Retinal pigment epithelial cell (primary cell): ENCODE results near the gene TNFRSF14.

Experiments used
- DNase-seq: peaks from one replicate; pipeline ENCODE4 v3.0.0-alpha.2; 2010; ENCODE audit warnings: low read depth
- H3K4me3 ChIP-seq: 2 replicates; pipeline ENCODE4 v1.5.1; 2011; ENCODE audit warnings: mild to moderate bottlenecking, low read length, control low read depth, moderate library complexity
- CTCF ChIP-seq: conservative IDR thresholded peaks from 2 replicates; pipeline ENCODE4 v1.5.1; 2011; ENCODE audit warnings: low read depth, low read length, control low read depth, inconsistent platforms

Gene TNFRSF14

DNA sequence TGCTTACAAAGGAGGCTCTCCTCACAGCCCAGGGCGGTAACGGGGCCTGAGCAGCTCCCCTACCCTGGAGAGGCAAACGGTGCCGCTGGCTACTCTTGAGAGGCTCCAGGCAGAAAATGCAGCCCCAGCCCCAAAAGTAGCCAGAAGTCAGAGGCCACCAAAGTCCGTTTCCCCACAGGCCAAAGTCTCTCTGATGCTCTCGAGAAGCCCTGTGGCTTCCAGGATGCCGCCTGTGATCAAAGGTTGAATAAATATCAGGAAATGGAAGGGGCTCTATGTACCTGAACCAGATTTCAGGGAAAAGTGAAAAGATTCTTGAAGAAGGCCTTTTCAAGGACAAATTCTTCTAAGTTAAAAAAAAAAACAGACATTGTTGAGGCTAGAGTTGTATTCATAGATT, 33.9 kb upstream of the TNFRSF14 start:
- no peak overlapping the region for H3K4me3 ChIP-seq
- no peak for TF ChIP-seq CTCF
- DNase-seq = no peak

DNA sequence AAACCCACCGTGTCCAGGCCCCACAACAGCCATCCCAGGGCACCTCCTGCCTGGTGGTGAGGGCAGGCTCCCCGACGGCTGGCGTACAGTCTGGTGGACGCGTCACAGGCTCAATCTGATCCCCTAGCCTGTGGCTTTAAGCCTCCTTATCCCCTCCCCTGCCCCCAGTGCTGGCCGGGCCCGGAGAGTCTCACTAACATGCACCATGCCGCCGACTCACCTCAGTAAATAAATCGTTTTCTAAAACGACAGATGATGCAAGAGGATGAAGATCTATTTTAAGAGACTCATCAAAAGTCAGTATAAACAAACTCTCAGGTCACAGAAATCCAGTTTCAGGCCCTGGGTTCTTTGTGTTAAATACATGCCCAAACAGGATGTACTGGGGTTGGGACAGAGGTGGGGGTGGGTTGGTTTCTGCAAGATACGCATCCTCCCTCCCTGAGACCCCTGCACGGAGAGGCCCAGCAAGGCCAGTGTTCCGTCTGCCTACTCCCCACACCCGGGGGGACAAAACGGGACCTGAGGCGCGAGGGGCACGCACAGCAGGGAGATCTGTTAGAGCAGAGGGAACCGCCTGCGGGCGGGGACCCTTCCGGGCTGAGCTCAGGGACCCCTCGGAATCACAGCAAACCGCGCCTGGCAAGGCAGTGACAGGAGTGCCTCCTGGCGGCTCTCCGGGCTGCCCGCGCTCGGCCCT, 32.8 kb upstream of the TNFRSF14 start:
- no peak for TF ChIP-seq CTCF
- DNase-seq = no peak
- no peak overlapping the region for H3K4me3 ChIP-seq

GRCh38 chr1:2523891-2524609, 32.1 kb upstream of the TNFRSF14 start:
- DNase-seq = no peak
- TF ChIP-seq CTCF = no peak
- no peak overlapping the region for H3K4me3 ChIP-seq

DNA sequence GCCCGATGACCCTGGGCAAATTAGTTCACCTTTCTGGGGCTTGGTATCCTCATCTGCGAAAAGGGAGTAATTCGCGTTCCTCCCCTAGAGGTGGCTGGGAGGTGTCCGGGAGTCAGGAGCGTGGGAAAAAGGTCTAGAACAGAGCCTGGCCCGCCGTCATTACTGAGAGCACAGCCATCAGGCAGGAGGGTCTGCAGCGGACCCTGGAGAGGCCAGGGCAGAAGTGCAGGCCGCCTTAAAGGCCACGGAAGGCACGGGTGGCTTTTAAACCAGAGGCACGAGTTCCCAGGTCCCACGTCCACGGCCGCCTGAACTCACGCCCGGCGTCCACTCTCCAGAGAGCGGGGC, 30.6 kb upstream of the TNFRSF14 start:
- TF ChIP-seq CTCF = no peak
- peak overlapping the region; percentile 86 for H3K4me3 ChIP-seq
- no peak for DNase-seq

DNA sequence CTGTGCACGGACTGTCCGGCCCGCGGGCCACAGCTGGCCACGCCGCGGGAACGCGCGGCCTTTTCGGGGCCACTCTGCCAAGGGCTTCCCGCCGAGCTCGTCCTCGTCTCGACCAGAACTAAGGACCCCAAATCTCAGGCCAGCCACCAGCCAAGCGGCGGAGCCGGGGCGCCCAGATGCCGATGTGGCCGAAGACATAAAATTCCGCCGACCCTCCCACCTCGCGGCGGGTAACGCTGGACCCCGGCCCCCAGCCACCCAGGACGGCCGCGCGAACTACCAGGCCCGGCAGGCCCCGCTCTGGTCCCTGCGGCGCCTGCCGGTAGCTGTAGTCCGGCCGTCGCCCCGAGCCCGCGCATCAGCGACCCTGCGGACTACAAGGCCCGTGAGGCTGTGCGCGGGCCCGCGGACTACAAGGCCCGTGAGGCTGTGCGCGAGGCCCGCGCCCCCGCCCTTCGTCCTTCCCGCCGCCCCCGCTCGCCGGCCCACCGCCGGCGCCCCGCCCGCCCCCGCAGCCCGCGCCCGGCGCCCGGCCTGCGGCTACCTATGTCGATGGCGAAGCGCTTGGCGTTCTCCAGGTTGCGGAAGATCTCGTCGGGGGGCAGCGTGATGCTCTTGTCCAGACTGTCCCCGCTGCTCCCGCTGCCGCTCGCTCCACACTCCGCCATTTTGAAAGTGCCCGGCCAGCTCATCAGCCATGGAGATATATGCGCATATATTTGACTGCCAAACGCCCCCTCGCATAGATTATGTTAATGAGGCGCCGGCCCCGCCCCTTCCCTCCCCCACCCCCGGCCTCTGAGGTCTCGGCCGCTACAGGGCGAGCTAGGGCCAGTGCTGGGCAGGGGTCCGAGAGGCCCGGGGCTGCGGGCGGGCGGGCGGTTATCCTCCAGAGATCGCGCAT, 30.0 kb upstream of the TNFRSF14 start, which contains the start of gene PANK4:
PANK4 (minus strand) TSS at position 677 of the 904 bp plus-strand sequence; CDS start at position 668, 9 bp downstream.
- no peak for TF ChIP-seq CTCF
- H3K4me3 ChIP-seq = peak within 1 kb of the TSS; percentile 86
- DNase-seq = peak; percentile 76

- DNase-seq = no peak
- peak overlapping the region; percentile 19 for H3K4me3 ChIP-seq
- TF ChIP-seq CTCF = no peak
These were observed 29.2 kb upstream of the TNFRSF14 start for GRCh38 chr1:2526824-2527555.
